ENCODE data around the gene NSUN6.

- TF ChIP-seq CTCF (IDR thresholded peaks at IDR 0.05) (no peak), POLR2AphosphoS5 (IDR thresholded peaks at IDR 0.05) (no peak)
These were observed 93.4 kb downstream of the NSUN6 start for GRCh38 chr10:18557960-18558359.
